ENCODE data around the gene CELF1. TPM values are rescaled to one million over a fixed set of nuclear protein-coding genes. Genes with fewer than 3 reads are reported as not detected.
"Not testable (repeated sequence)": the region's sequence is repeated elsewhere in the genome, so short reads cannot be mapped to it uniquely, and the experiment has no call there.

Gene CELF1
- polyA plus RNA-seq, 1 donor: 79.2 TPM

DNA sequence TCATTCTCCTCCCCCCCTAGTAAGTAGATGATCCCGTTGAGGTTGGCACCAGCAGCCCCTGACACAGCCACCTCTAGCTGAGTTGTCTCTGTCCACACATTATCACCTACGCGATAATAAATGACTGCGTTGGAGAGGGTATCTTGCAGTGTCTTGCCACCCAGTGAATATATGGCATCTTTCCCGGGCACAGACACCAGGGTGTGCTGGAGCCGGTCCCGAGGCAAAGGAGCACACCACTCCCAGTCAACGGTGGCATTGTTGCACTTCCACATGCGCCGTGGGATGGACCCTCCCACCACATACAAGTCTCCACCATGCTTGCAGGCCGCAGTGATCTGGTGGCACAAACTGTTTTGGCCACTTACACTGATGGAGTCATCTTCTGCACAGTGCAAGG is 20.4 kb upstream of the CELF1 start:
- Histone ChIP-seq H3K4me3 (ENCODE audit: low read length) (no peak overlapping the region), H3K27ac (ENCODE audit: low read length) (no peak overlapping the region), H3K36me3 (ENCODE audit: control insufficient read depth, insufficient read depth, low read length) (peaks cover 45% of the 10 kb centered on the region), H3K4me1 (ENCODE audit: control insufficient read depth, insufficient read depth, low read length) (peaks cover 7% of the 10 kb centered on the region), H3K9me3 (ENCODE audit: control insufficient read depth, low read depth, low read length) (no peaks in the 10 kb centered on the region), H3K27me3 (ENCODE audit: control insufficient read depth, insufficient read depth, low read length) (no peaks in the 10 kb centered on the region)
- no CpG with 5 or more reads among the region's 11 CpGs for WGBS (ENCODE audit: insufficient coverage, low lambda C conversion rate)
- DNase-seq: no peak

GRCh38 chr11:47572715-47573255 is 19.9 kb upstream of the CELF1 start:
- Histone ChIP-seq H3K4me1 (ENCODE audit: control insufficient read depth, insufficient read depth, low read length) (peaks cover 3% of the 10 kb centered on the region), H3K9me3 (ENCODE audit: control insufficient read depth, low read depth, low read length) (no peaks in the 10 kb centered on the region), H3K27ac (ENCODE audit: low read length) (no peak overlapping the region), H3K4me3 (ENCODE audit: low read length) (no peak overlapping the region), H3K36me3 (ENCODE audit: control insufficient read depth, insufficient read depth, low read length) (peaks cover 45% of the 10 kb centered on the region), H3K27me3 (ENCODE audit: control insufficient read depth, insufficient read depth, low read length) (no peaks in the 10 kb centered on the region)
- WGBS (ENCODE audit: insufficient coverage, low lambda C conversion rate): no CpG with 5 or more reads among the region's 8 CpGs
- DNase-seq: no peak

DNA sequence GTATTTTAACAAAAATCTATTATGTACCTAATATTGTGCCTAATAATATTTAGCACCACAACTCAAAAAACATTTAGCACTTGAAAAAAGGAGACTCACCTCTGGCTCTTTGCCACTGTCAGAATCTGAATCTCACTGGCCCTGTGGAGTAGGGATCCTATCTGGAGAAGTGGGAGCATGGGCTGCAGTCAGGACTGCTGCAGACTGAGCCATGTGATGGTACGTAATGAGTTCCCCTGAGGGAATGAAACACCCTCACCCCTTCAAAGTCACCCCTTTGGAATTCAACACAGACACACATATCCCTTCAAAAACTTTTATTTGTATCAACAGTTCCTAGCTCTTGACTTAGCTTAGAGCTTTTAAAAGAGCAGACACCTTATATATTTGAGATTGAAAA is 19.0 kb upstream of the CELF1 start:
- no CpG with 5 or more reads among the region's 1 CpG for WGBS (ENCODE audit: insufficient coverage, low lambda C conversion rate)
- no peaks in the 10 kb centered on the region for H3K27me3 ChIP-seq (ENCODE audit: control insufficient read depth, insufficient read depth, low read length)
- no peak overlapping the region for H3K27ac ChIP-seq (ENCODE audit: low read length)
- peaks cover 38% of the 10 kb centered on the region for H3K36me3 ChIP-seq (ENCODE audit: control insufficient read depth, insufficient read depth, low read length)
- no peak overlapping the region for H3K4me3 ChIP-seq (ENCODE audit: low read length)
- no peaks in the 10 kb centered on the region for H3K9me3 ChIP-seq (ENCODE audit: control insufficient read depth, low read depth, low read length)
- no peak for DNase-seq
- H3K4me1 ChIP-seq (ENCODE audit: control insufficient read depth, insufficient read depth, low read length): no peaks in the 10 kb centered on the region

GRCh38 chr11:47571357-47571729 is 18.4 kb upstream of the CELF1 start:
- no peak for DNase-seq
- no peak overlapping the region for H3K4me3 ChIP-seq (ENCODE audit: low read length)
- H3K27me3 ChIP-seq (ENCODE audit: control insufficient read depth, insufficient read depth, low read length): no peaks in the 10 kb centered on the region
- WGBS (ENCODE audit: insufficient coverage, low lambda C conversion rate): 100% methylated on average over 1 of the region's 4 CpGs
- H3K27ac ChIP-seq (ENCODE audit: low read length): no peak overlapping the region
- H3K36me3 ChIP-seq (ENCODE audit: control insufficient read depth, insufficient read depth, low read length): peaks cover 38% of the 10 kb centered on the region
- no peaks in the 10 kb centered on the region for H3K9me3 ChIP-seq (ENCODE audit: control insufficient read depth, low read depth, low read length)
- no peaks in the 10 kb centered on the region for H3K4me1 ChIP-seq (ENCODE audit: control insufficient read depth, insufficient read depth, low read length)

DNA sequence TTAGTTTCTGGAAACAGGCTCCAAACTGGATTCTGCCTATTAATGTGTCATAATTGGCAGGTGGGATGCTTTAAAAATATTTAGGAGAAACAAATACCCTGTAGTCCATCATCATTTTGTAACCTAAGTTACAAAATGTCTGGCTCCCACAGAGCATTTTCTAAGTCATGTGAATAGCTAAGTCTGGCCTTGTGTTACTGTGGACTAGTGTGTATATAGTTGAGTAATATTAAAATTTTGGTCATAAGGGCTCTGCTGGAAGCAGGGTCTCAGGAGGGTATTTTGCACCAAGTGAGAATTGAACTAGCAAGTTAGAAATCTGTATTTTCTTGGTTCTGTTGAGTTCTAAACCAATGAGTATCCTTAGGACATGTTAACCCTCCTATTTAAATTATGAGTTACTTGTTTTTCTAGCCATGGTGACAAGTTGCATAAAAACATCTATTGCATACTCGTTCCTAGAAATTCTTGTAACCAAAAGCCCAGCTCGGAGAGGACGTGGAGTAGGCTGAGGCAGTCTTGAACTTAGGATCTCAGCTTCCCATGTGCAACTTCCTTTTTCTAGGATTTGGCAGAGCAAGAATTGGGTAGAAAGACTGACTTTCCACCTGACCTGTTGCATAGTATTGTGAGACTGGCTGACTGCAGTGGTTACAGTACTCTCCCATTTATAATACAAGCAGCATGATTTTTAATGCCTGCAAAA is 17.9 kb upstream of the CELF1 start:
- H3K4me1 ChIP-seq (ENCODE audit: control insufficient read depth, insufficient read depth, low read length): no peaks in the 10 kb centered on the region
- no CpG with 5 or more reads among the region's 3 CpGs for WGBS (ENCODE audit: insufficient coverage, low lambda C conversion rate)
- DNase-seq: no peak
- peaks cover 1% of the 10 kb centered on the region for H3K9me3 ChIP-seq (ENCODE audit: control insufficient read depth, low read depth, low read length)
- peaks cover 36% of the 10 kb centered on the region for H3K36me3 ChIP-seq (ENCODE audit: control insufficient read depth, insufficient read depth, low read length)
- no peak overlapping the region for H3K27ac ChIP-seq (ENCODE audit: low read length)
- H3K4me3 ChIP-seq (ENCODE audit: low read length): no peak overlapping the region
- H3K27me3 ChIP-seq (ENCODE audit: control insufficient read depth, insufficient read depth, low read length): no peaks in the 10 kb centered on the region

DNA sequence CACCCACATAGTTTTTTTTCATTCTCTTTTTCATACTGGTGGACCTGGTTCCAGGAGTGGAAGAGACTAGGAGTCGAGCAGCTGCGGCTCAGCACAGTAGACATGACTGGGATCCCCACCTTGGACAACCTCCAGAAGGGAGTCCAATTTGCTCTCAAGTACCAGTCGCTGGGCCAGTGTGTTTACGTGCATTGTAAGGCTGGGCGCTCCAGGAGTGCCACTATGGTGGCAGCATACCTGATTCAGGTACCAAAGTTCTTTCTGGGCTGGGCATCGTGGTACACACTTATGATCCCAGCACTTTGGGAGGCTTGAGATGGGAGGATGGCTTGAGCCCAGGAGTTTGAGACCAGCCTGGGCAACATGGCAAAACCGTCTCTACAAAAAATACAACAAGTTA is 16.7 kb upstream of the CELF1 start:
- no CpG with 5 or more reads among the region's 7 CpGs for WGBS (ENCODE audit: insufficient coverage, low lambda C conversion rate)
- no peak overlapping the region for H3K4me3 ChIP-seq (ENCODE audit: low read length)
- peaks cover 36% of the 10 kb centered on the region for H3K36me3 ChIP-seq (ENCODE audit: control insufficient read depth, insufficient read depth, low read length)
- no peak for DNase-seq
- H3K27ac ChIP-seq (ENCODE audit: low read length): no peak overlapping the region
- peaks cover 2% of the 10 kb centered on the region for H3K9me3 ChIP-seq (ENCODE audit: control insufficient read depth, low read depth, low read length)
- H3K27me3 ChIP-seq (ENCODE audit: control insufficient read depth, insufficient read depth, low read length): no peaks in the 10 kb centered on the region
- H3K4me1 ChIP-seq (ENCODE audit: control insufficient read depth, insufficient read depth, low read length): peaks cover 5% of the 10 kb centered on the region

GRCh38 chr11:47566149-47566698 is 13.3 kb upstream of the CELF1 start:
- no peak for DNase-seq
- H3K9me3 ChIP-seq (ENCODE audit: control insufficient read depth, low read depth, low read length): peaks cover 2% of the 10 kb centered on the region
- peak overlapping the region; percentile 19 for H3K27ac ChIP-seq (ENCODE audit: low read length)
- H3K27me3 ChIP-seq (ENCODE audit: control insufficient read depth, insufficient read depth, low read length): no peaks in the 10 kb centered on the region
- peaks cover 5% of the 10 kb centered on the region for H3K4me1 ChIP-seq (ENCODE audit: control insufficient read depth, insufficient read depth, low read length)
- H3K4me3 ChIP-seq (ENCODE audit: low read length): peak overlapping the region; percentile 86
- WGBS (ENCODE audit: insufficient coverage, low lambda C conversion rate): no CpG with 5 or more reads among the region's 17 CpGs
- H3K36me3 ChIP-seq (ENCODE audit: control insufficient read depth, insufficient read depth, low read length): peaks cover 11% of the 10 kb centered on the region

GRCh38 chr11:47565340-47566148 is 12.6 kb upstream of the CELF1 start, which contains the start of gene PTPMT1:
Gene PTPMT1, plus strand, starts transcription at chr11:47565599. Its CDS starts 24 bp downstream, at chr11:47565623.
- peak; percentile 76 to 85 for DNase-seq
- no CpG with 5 or more reads among the region's 86 CpGs for WGBS (ENCODE audit: insufficient coverage, low lambda C conversion rate)
- Histone ChIP-seq H3K27ac (ENCODE audit: low read length) (peak within 1 kb of the TSS; percentile 19), H3K4me1 (ENCODE audit: control insufficient read depth, insufficient read depth, low read length) (peaks cover 5% of the 10 kb centered on the region), H3K9me3 (ENCODE audit: control insufficient read depth, low read depth, low read length) (peaks cover 2% of the 10 kb centered on the region), H3K4me3 (ENCODE audit: low read length) (peak within 1 kb of the TSS; percentile 86), H3K36me3 (ENCODE audit: control insufficient read depth, insufficient read depth, low read length) (peaks cover 9% of the 10 kb centered on the region), H3K27me3 (ENCODE audit: control insufficient read depth, insufficient read depth, low read length) (no peaks in the 10 kb centered on the region)

- peaks cover 6% of the 10 kb centered on the region for H3K36me3 ChIP-seq (ENCODE audit: control insufficient read depth, insufficient read depth, low read length)
- peaks cover 5% of the 10 kb centered on the region for H3K4me1 ChIP-seq (ENCODE audit: control insufficient read depth, insufficient read depth, low read length)
- H3K9me3 ChIP-seq (ENCODE audit: control insufficient read depth, low read depth, low read length): peaks cover 2% of the 10 kb centered on the region
- no peaks in the 10 kb centered on the region for H3K27me3 ChIP-seq (ENCODE audit: control insufficient read depth, insufficient read depth, low read length)
- no peak for DNase-seq
- peak overlapping the region; percentile 12 for H3K27ac ChIP-seq (ENCODE audit: low read length)
- H3K4me3 ChIP-seq (ENCODE audit: low read length): peak overlapping the region; percentile 86
- no CpG with 5 or more reads among the region's 11 CpGs for WGBS (ENCODE audit: insufficient coverage, low lambda C conversion rate)
These were observed 12.0 kb upstream of the CELF1 start for GRCh38 chr11:47564933-47565339.

GRCh38 chr11:47564366-47564765 is 11.4 kb upstream of the CELF1 start:
- H3K9me3 ChIP-seq (ENCODE audit: control insufficient read depth, low read depth, low read length); H3K4me1 ChIP-seq (ENCODE audit: control insufficient read depth, insufficient read depth, low read length); H3K27ac ChIP-seq (ENCODE audit: low read length); H3K36me3 ChIP-seq (ENCODE audit: control insufficient read depth, insufficient read depth, low read length); H3K4me3 ChIP-seq (ENCODE audit: low read length); H3K27me3 ChIP-seq (ENCODE audit: control insufficient read depth, insufficient read depth, low read length); DNase-seq: not testable (repeated sequence)
- no CpG with 5 or more reads among the region's 10 CpGs for WGBS (ENCODE audit: insufficient coverage, low lambda C conversion rate)

Data from large intestine (tissue), 3 donors.